Gastrocnemius medialis (tissue), 4 donors: ENCODE measurements around the gene PPFIA4.

Experiments used
- CTCF ChIP-seq, 5 experiments: fragments of 450-650 bp in 3 of 5; fragments of 200-600 bp in 2 of 5; sonication (generic) in 2 of 5; IDR thresholded peaks in 4 of 5; conservative IDR thresholded peaks in 1 of 5; 1 replicate in 4 of 5; 2 replicates in 1 of 5; pipeline ENCODE4 v1.5.1; 2016 to 2019; ENCODE audit warnings: antibody characterized with exemption in 5 of 5, mild to moderate bottlenecking in 3 of 5, moderate library complexity in 3 of 5
- POLR2A ChIP-seq, 2 donors: fragments of 450-650 bp; IDR thresholded peaks; one replicate each; pipeline ENCODE4 v1.6.1; 2017; ENCODE audit warnings: antibody characterized with exemption in 2 of 2, mild to moderate bottlenecking in 2 of 2, moderate library complexity in 2 of 2

- TF ChIP-seq CTCF (IDR thresholded peaks at IDR 0.05 in 4 of 5, conservative IDR thresholded peaks at IDR 0.05 in 1 of 5) (no peak), POLR2A (IDR thresholded peaks at IDR 0.05) (no peak)
These were observed 68.9 kb downstream of the PPFIA4 start for GRCh38 chr1:203095061-203095690.
